HUDEP-2 (cell line): Measurements from ENCODE around the gene CTSD.

Experiments
- DNase-seq, 76 experiments: peaks; one replicate each; lab custom pipeline; 2025; ENCODE audit not compliant: unreplicated experiment in 76 of 76; lab: John Stamatoyannopoulos, UW

CTSD gene

DNA sequence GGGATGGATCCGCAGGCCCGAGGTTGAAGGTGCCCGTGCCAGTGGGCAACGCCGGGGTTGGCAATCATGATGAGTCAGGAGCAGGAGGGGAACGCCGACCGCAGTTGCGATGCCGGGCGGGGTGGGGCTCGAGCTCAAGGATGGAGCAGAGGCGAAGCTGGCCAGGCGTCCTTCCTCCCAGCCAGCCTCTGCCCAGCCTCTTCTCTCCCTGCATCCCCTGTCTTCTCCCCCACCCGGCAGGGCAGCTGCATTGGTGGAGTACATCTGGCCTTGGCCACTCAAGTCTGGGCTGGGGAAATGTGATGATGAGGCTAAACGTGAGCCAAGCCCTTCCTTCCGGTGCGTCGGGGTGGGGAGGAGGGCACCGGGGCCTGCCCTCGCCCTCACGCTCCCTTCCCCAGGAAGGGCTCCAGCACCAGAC is 17.2 kb downstream of the CTSD start:
- no peak for DNase-seq

DNA sequence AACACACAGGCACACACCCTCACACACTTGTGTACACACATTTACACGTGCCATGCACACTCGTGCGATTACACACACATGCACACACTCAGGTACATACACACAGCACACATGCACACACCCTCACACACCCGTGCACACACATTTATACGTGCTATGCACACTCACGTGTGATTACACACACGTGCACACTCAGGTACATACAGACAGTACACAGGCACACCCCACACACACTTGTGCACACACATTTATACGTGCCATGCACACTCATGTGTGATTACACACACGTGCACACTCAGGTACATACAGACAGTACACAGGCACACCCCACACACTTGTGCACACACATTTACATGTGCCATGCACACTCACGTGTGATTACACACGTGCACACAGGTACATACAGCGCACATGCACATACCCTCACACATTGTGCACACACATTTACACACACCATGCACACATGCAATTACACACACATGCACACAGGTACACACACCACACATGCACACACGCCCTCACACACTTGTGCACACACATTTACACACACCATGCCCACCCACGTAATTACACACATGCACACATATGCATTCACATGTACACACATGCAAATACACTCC is 17.9 kb downstream of the CTSD start:
- DNase-seq: no peak

DNA sequence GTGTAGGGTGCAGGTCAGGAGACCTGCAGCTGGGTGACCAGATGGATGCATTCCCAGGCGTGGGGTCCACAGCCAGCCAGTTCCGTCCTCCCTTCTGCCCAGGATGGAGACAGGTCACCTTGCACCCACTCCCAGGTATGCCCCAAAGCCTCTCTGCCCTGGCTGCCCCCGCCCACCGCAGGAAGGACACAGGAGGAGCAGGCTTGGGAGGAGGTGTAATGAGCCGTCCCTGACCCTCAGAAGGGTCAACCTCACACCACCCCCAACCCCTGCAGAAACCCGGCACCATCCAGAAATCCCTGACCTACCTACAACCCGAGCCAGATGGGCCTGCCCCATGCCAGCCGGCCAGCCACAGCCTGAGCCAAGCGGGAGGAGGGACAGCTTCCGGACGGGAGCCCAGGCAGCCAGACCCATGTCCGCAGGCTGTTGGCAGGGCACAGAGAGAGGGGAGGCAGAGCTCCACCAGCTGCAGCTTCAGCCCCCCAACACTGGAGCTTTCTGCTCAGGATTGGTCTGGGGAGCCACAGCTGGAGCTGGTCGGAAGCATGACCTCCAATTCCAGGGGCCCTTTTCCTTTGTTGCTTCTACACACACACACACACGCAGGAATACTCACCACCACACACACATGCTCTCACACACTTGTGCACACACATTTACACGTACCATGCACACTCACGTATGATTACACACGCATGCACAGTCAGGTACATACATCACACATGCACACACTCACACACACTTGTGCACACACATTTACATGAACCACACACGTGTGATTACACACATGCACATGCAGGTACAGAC is 18.6 kb downstream of the CTSD start:
- DNase-seq: no peak

DNA sequence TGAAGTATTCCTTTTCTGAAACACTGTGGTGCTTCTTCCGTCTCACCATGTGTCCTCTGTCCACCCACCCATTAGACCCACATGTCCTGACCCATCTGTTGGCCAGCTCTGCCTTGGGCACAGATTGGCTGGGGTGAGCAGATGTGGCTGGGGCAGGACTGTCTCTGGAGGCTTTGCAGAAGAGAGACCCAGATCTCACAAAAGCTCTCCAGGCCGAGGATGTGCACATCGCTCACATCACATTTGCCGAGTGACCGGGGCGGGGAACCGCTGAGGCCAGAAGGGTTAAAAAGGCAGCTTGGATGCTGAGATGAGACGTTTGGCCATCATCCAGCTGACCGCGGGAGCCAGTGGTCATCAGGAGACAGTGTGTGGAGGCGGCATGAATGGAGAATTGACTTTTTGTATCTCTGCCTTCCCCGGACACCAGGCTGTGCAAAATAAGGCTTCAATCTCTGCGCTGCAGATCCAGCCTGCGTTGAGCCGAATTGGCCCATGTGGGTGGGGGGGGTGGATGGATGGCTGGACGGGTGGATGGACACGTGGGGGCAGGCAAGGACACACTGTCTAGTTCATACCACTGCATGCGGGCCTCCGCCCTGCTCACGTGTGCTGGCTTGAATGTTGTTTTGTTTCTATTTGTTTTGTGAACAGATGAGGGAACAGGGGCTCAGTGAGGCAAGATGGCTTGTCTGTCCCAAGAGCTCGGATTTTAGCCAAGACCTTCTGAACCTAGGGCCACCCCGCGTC is 19.4 kb downstream of the CTSD start:
- no peak for DNase-seq

DNA sequence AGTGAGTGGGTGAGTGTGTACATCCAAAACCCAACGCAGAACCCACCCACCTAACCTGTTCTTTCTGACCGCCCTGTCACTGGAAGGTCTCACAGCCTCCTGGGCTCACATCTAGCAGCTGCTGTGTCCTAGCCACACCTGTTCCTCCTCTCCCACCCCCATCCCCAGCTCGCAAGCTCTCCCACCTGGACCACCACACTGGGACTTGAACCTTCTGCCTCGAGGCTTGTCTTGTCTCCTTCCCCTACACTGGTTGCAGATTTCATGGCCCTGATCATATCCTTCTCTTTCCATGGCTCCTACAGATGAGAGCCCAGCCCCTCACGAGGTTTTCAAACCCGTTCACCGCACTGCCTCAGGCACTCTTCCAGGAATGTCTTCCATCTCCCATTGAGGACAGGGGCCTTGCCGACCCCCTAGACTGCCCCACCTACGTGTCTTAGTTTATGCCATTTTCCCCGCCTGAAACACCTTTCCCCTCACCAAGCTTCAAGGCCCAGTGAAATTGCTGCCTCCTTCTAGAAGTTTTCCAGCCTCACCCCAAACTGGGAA is 20.1 kb downstream of the CTSD start:
- DNase-seq: no peak

DNA sequence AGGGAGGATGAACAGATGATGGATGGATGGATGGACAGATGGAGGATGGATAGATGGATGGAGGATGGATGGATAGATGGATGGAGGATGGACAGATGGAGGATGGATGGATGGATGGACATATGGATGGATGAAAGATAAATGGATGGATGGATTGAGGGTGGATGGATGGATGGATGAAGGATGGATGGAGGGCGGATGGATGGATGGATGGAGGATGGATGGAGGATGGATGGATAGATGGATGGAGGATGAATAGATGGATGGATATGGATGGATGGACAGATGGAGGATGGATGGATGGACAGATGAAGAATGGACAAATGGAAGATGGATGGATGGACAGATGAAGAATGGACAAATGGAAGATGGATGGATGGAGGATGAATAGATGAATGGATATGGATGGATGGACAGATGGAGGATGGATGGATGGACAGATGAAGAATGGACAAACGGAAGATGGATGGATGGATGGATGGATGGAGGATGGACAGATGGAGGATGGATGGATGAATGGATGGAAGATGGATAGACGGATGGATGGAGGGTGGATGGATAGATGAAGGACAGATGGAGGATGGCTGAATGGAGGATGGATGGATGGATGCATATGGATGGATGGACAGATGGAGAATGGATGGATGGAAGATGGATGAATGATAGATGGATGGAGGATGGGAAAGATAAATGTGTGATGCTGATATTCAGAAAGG is 20.7 kb downstream of the CTSD start:
- DNase-seq: no peak

DNA sequence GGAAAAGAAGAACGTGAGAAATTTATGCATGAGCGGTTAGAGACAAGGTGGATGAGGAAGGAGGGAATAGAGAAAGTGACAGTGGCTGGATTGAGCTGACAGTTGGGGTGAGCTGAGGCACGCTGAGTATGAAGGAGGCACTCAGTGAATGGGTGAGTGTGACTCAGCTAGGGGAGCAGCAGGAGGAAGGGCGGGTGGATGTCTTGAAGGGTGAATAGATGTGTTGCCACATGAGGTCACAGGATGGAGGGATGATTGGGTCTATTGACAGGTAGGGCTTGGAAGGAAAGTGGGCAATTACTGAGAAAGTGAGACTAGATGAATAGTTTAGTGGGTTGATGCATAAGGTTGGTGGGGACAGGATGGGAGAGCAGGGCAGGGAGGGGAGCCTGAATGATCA is 21.4 kb downstream of the CTSD start:
- DNase-seq: no peak

DNA sequence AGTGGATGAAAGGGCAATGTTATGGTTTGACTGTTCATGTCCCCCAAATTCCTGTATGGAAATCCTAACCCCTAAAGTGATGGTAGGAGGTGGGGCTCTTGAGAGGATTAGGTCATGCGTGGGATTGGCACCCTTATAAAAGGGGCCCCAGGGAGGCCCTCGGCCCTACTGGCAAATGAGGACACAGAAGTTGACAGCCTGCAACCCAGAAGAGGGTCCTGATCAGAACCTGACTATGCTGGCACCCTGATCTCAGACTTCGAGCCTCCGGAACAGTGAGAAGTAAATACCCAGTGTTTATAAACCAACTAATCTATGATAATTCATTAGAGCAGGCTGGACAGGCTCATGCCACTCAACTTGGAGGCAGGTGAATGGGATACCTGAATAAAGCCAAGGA is 22.0 kb downstream of the CTSD start:
- no peak for DNase-seq

DNA sequence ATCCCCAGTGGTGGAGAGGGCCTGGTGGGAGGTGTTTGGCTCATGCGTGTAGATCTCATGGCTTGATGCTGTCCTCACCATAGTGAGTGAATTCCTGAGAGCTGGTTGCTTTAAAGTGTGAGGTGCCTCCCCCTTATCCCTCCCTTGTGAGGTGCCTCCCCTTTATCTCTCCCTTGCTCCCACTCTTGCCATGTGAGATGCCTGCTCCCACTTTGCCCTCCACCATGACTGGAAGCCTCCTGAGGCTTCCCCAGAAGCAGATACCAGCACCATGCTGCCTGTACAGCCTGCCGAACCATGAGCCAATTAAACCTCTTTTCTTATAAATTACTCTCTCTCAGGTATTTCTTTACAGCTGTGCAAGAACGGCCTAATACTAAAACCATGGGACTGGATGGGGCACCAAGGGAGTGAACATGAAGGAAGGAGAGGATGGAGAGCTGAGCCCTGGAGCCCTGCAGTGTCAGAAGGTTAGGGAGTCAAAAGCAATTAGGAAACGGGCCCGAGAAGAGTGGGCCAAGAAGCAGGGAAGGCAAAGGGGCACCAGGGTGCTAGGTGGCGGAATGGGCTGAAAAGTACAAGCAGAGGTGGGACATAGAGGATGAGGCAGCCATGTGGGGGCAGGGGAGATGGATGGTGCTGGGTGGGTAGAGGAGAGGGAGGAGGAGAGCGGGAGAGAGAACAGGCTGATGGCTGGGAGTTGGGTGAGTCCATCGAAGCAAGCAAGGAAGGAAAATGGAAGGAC is 22.8 kb downstream of the CTSD start:
- no peak for DNase-seq

DNA sequence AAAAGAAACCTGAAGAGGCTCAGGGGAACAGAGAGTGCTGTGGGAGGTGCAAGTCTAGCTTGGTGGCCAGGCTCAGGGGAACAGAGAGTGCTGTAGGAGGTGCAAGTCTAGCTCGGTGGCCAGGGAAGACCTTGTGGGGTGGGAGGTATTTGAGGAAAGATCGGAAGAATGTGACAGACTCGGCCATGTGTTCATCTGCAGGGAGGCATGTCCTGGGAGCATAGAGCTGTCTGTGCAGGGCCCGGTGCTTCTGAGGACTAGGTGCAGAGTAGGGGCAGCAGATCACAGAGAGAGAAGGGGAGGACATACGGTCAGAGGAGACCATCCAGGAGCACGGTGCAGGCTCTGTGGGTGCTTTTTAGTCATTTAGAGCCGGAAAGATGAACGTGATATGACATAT is 24.2 kb downstream of the CTSD start:
- no peak for DNase-seq

DNA sequence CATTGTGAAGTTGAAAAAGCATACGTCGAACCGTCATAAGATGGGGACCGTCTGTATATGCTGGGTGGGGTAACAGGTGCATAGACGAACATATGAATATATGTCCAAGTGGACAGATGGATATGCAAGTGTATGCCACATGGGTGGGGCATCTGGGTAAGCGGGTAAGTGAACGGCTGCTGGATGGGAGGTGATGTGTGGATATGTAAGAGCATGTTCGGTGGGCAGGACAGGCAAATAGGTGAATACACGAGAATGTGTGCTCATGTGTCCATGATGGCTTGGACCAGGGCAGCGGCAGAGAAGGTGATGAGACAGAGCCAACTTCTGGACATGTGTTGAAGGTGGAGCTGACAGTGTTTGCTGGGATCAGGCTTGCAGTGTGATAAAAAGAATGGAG is 25.3 kb downstream of the CTSD start:
- no peak for DNase-seq

DNA sequence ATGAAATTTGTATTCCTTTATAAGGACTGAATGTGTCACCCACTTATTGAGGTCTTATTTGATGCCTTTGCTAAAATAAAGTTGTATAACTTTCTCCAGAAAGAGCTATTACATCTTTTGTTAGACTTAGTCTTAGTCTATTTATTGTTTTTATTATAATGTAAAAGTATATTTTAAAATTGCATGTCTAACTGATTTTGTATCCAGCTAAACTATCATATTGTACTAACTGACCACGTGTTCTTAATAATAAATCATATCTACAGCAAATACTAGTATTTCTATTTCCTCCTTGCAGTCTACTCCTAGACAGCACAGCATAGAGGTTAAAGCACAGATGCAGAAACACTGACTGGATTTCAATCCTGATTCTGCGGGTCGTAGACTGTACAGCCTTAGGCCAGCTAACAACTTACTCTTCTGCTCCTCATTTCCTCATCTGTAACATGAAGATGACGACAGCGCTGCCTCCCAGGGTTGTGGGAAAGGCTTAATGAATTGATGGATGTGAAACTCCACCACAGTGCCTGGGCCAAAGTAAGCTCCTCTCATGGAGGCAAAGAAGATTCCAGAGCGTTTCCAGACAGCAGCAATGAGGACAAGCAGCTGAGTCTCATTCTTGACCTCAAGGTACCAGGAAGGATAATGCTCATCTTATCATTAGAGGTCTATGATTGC is 26.5 kb downstream of the CTSD start:
- no peak for DNase-seq

DNA sequence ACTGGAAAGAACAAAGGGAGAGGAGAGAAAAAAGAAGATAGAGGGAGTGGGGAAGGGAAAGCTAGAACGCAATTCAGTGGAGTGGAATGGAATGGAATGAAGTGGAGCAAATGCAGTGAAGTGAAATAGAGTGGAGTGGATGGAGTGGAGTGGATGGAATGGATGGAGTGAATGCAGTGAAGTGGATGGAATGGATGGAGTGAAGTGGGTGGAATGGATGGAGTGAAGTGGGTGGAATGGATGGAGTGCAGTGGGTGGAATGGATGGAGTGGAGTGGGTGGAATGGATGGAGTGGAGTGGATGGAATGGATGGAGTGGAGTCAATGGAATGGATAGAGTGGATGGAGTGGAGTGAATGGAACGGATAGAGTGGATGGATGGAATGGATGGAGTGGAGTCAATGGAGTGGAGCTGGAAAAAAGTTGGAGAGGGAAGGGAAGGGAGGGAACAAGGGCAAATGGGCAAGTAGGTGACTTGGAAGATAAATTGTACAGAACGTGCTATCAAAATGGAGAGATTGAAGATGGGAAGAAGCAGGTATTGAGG is 27.2 kb downstream of the CTSD start:
- DNase-seq: no peak

DNA sequence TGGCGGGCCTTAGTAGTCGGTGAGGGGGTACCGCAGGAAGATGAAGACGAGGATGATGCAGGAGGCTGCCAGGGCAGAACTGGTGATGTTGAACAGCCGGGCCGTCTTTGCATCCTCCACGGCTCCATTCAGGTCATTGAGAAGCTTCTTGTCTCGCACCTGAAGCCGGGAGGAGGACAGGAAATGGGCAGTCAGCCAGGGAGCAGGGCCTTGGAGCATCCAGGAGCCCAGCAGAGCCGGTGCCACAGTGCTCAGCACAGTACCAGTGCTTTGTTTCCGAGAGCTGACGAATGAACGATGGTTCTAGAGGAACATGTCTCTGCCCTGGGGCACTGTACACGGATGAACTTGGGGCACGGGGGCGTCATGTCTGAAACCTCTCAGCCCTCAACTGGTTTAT is 28.5 kb downstream of the CTSD start:
- DNase-seq: no peak

DNA sequence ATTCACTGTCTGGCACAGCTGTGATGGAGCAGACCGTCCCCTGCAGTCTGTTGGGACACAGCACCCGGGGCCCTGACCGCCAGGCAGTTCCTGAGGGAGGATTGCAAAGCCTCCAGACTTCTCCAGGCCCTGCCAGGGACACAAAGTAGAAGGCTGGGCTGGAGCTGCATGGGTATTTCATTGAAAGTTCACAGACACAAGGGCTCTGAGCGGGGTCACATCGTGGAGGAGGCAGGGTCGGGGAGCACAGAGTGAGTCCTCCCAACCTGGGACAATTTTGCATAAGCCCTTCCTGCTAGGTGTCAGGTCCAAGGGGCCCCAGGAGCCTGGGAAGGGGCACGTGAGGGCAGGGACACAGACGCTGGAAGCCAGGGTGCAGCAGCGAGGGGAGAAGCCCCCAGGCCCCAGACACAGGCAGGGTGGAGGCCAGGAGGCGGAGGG is 29.1 kb downstream of the CTSD start:
- no peak for DNase-seq

DNA sequence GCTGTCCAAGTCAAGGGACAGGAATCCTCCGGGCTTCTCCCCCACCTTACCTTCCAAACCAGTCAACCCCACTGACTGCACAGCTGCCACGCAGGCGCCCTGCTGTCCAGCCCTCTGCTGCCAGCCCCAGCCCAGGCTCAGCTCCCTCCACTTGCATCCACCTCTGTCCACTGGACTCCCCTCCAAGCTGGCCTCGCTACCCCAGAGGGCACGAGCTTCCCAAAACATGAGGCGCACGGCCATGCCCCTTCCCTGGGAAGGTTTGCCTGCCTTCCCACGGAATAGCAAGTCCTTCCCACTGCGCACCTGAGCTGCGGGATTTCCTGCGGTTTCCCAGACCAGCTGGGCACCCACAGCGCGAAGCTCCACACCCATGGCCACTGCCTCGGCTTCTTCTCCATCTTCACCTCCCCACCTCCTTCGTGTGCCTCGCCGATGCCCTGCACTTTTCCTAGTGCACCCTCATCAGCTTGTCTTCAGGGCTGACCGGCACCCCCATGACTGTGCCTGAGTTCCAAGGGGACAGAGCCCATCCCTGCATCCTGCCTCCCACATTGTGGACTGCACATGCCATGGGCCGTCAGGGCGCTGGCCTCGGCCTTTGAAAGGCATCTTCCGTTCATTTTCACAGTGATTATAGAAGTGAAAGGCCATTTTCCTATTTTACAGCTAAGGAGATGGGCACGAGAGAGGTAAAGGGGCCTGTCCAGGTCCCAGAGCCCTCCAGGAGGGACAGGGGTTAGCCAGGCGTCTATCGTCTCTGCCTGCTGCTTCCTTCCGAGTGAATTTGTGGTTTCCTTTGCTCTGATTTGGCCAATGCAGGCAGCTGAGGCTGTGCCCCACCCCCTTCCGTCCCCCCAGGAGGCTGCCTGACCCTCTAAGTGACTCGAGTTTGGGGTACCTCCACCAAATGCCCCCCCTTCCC is 29.7 kb downstream of the CTSD start:
- no peak for DNase-seq

DNA sequence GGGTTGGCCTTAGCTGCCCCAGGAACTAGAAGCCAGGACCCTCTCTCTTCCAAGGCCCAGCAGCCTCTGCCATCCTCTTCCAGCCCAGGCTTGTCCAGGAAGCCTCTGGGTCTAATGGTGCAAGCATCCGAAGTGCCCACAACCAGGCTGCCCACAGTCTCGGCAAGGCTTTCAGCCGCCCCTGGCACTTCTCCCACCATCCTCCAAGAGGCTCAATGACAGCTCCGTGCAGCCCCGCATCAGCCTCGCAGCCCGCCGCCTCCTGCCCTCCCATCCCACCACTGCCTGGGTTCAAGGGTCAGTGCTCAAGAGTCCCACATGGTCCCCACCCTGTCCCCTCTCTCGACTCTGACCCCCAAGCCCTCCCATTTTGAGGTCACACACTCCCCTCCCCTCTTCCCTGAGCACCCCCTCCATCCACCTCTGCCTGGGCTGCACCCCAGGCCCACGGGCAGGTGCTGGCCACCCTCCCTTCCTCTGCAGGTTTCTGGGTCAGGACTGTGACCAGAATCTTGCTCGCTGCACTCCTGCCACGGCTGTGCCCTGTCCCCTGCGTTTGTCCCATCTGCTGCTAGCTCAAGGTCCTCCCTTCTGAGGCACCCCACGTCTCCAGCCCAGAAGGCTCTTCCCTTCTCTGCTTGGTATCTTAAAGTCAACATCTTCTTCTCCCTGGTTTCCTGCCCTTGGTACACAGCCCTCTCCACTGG is 30.6 kb downstream of the CTSD start:
- no peak for DNase-seq
